HT1080 (cell line): ENCODE data around the gene IRS1. TPM values are rescaled to one million over a fixed set of nuclear protein-coding genes. Genes with fewer than 3 reads are reported as not detected.

Source experiments
- DNase-seq: peaks from one replicate; pipeline ENCODE4 v3.0.0-alpha.2; 2015; ENCODE audit warnings: low read depth
- total RNA-seq: library from RNA; depleted of rRNA; stranded (reverse); fragments of >200 nt; shearing (Covaris generic); gene quantifications from 2 replicates; pipeline ENCODE4 v1.2.3, GENCODE V29; 2014; rRNA removed

Gene IRS1
- total RNA-seq, 1 experiment from 2014 or later = 29.9 TPM

GRCh38 chr2:226692521-226693126, 107.0 kb downstream of the IRS1 start:
- no peak for DNase-seq

GRCh38 chr2:226691255-226691654, 108.4 kb downstream of the IRS1 start:
- no peak for DNase-seq

- DNase-seq = no peak
Measured at GRCh38 chr2:226690461-226691024, 109.1 kb downstream of the IRS1 start.

- peak; percentile 14 for DNase-seq
Measured at GRCh38 chr2:226687641-226688253, 111.9 kb downstream of the IRS1 start.

GRCh38 chr2:226684563-226684959, 115.1 kb downstream of the IRS1 start:
- no peak for DNase-seq

GRCh38 chr2:226683944-226684562, 115.6 kb downstream of the IRS1 start:
- DNase-seq = no peak

- peak; percentile 26 for DNase-seq
Measured at GRCh38 chr2:226683196-226683595, 116.4 kb downstream of the IRS1 start.

Other genes starting within 250 kb of the IRS1 start
- 7.7 and 14.0 TPM in 2 replicates for gene RHBDD1, start 36.2 kb upstream of the IRS1 start, total RNA-seq